Karpas-422 (cell line): Measurements from ENCODE around the gene DIAPH3. TPM values are rescaled to one million over a fixed set of nuclear protein-coding genes. Genes with fewer than 3 reads are reported as not detected.
A peak's percentile ranks its signal among the peaks of the same experiment; 100 is the strongest.

Experiments
- DNase-seq: peaks from one replicate; pipeline ENCODE4 v3.0.0-alpha.2; 2015
- H2AFZ ChIP-seq: fragments of 200-600 bp; sonication (generic); 2 replicates; pipeline ENCODE4 v1.6.1; 2014; ENCODE audit warnings: antibody characterized with exemption, low read length, mixed read lengths
- H3K27ac ChIP-seq: fragments of 200-600 bp; sonication (generic); 2 replicates; pipeline ENCODE4 v1.5.1; 2014; ENCODE audit warnings: mild to moderate bottlenecking, low read length, moderate library complexity
- H3K27me3 ChIP-seq: fragments of 200-600 bp; sonication (generic); 2 replicates; pipeline ENCODE4 v1.6.1; 2014; ENCODE audit warnings: low read length, mixed read lengths
- H3K36me3 ChIP-seq: fragments of 200-600 bp; sonication (generic); 2 replicates; pipeline ENCODE4 v1.6.1; 2014; ENCODE audit warnings: low read length, mixed read lengths; ENCODE audit not compliant: insufficient read depth
- H3K4me1 ChIP-seq: fragments of 200-600 bp; sonication (generic); 2 replicates; pipeline ENCODE4 v1.6.1; 2014; ENCODE audit warnings: mild to moderate bottlenecking, low read length, mixed read lengths
- H3K4me2 ChIP-seq: fragments of 200-600 bp; sonication (generic); 2 replicates; pipeline ENCODE4 v1.6.1; 2014; ENCODE audit warnings: low read length, low read depth, mild to moderate bottlenecking; ENCODE audit not compliant: poor library complexity, severe bottlenecking
- H3K4me3 ChIP-seq: fragments of 200-600 bp; sonication (generic); 2 replicates; pipeline ENCODE4 v1.5.1; 2014; ENCODE audit warnings: mild to moderate bottlenecking, antibody characterized with exemption, low read length, mixed read lengths
- H3K79me2 ChIP-seq: fragments of 200-600 bp; sonication (generic); 2 replicates; pipeline ENCODE4 v1.6.1; 2014; ENCODE audit warnings: mild to moderate bottlenecking, low read length, mixed read lengths
- H3K9ac ChIP-seq: fragments of 200-600 bp; sonication (generic); 2 replicates; pipeline ENCODE4 v1.6.0; 2014; ENCODE audit warnings: low read length
- H3K9me2 ChIP-seq: fragments of 200-600 bp; sonication (generic), shearing (Covaris generic); replicated peaks from 2 replicates; pipeline ENCODE4 v1.6.0; 2014; ENCODE audit warnings: mild to moderate bottlenecking, low read length, moderate library complexity; ENCODE audit not compliant: insufficient read depth
- H3K9me3 ChIP-seq: fragments of 300-700, 200-600 bp; sonication (generic); 2 replicates; pipeline ENCODE4 v1.6.1; 2014; ENCODE audit warnings: low read length, mixed read lengths
- H4K20me1 ChIP-seq: fragments of 200-600 bp; sonication (generic); 2 replicates; pipeline ENCODE4 v1.6.1; 2014; ENCODE audit warnings: mild to moderate bottlenecking, antibody characterized with exemption, low read length, low read depth; ENCODE audit not compliant: insufficient read depth
- total RNA-seq: library from RNA; depleted of rRNA; stranded (reverse); fragments of >200 nt; shearing (Covaris generic); gene quantifications from 2 replicates; pipeline ENCODE4 v1.2.3, GENCODE V29; 2014; ENCODE audit warnings: low replicate concordance

DIAPH3 gene
- total RNA-seq, 1 experiment from 2014 or later: 10.0 TPM

GRCh38 chr13:59915252-59915651 is 248.5 kb downstream of the DIAPH3 start:
- Histone ChIP-seq H3K79me2 (no peaks in the 10 kb centered on the region), H2AFZ (no peak overlapping the region), H3K4me1 (peaks cover 8% of the 10 kb centered on the region; the same call in 1 of the 2 replicates), H3K9me2 (no peaks in the 10 kb centered on the region), H4K20me1 (no peaks in the 10 kb centered on the region), H3K9me3 (no peaks in the 10 kb centered on the region), H3K27ac (no peak overlapping the region), H3K4me2 (no peak overlapping the region), H3K36me3 (no peaks in the 10 kb centered on the region), H3K27me3 (no peaks in the 10 kb centered on the region), H3K9ac (no peak overlapping the region), H3K4me3 (no peak overlapping the region)
- DNase-seq: no peak

GRCh38 chr13:59914556-59914955 is 249.2 kb downstream of the DIAPH3 start:
- Histone ChIP-seq H3K27ac (no peak overlapping the region), H3K9me2 (no peaks in the 10 kb centered on the region), H3K36me3 (no peaks in the 10 kb centered on the region)

DNA sequence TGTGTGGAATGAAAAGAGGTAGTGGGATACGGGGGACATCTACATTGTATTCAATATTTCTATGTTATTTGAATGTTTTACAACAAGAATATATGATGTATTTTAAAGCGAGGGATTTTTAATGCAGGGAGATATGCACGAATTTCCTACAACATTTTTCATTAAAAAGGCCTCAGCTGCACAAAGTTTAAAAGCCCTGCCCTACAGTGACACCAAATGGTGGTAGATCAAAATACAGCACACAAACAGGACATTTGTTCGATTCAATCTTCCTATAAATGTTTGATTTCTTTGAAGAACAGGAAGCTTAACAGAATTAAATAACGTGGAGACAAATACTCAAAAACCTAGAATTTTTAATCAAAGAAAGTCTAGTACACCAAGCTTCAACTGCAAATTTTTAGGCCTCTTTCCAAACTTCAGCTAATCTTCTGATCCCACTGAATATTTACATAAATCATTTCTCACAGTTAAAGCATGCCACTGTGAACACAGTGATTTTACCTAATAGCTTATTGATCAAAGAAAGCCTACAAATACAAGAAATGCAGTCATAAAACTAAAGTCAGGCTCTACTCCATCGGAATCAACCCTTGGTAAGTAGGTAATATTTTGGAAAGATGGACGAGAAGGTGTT is 257.2 kb downstream of the DIAPH3 start:
- DNase-seq: peak; percentile 73

More at GRCh38 chr13:59914556-59914955, 249.2 kb downstream of the DIAPH3 start:
- no peak overlapping the region for H2AFZ ChIP-seq
- no peaks in the 10 kb centered on the region for H3K9me3 ChIP-seq
- no peaks in the 10 kb centered on the region for H3K27me3 ChIP-seq
- peaks cover 8% of the 10 kb centered on the region; the same call in 1 of the 2 replicates for H3K4me1 ChIP-seq
- no peak overlapping the region for H3K4me3 ChIP-seq
- no peaks in the 10 kb centered on the region for H3K79me2 ChIP-seq
- no peaks in the 10 kb centered on the region for H4K20me1 ChIP-seq
- DNase-seq: no peak
- no peak overlapping the region for H3K4me2 ChIP-seq
- H3K9ac ChIP-seq: no peak overlapping the region

GRCh38 chr13:59901191-59901590 is 262.5 kb downstream of the DIAPH3 start:
- Histone ChIP-seq H3K79me2 (no peaks in the 10 kb centered on the region), H3K9ac (no peak overlapping the region), H3K9me2 (no peaks in the 10 kb centered on the region)

More for the DNA sequence above, 257.2 kb downstream of the DIAPH3 start:
- no peaks in the 10 kb centered on the region for H3K27me3 ChIP-seq
- no peak overlapping the region for H3K27ac ChIP-seq
- no peak overlapping the region for H3K4me2 ChIP-seq
- H3K9me2 ChIP-seq: no peaks in the 10 kb centered on the region
- no peak overlapping the region for H2AFZ ChIP-seq
- no peaks in the 10 kb centered on the region for H3K79me2 ChIP-seq
- no peaks in the 10 kb centered on the region for H3K36me3 ChIP-seq
- peaks cover 9% of the 10 kb centered on the region for H3K4me1 ChIP-seq
- no peaks in the 10 kb centered on the region for H3K9me3 ChIP-seq
- no peak overlapping the region for H3K9ac ChIP-seq
- no peaks in the 10 kb centered on the region for H4K20me1 ChIP-seq
- H3K4me3 ChIP-seq: no peak overlapping the region

GRCh38 chr13:59898066-59898465 is 265.7 kb downstream of the DIAPH3 start:
- Histone ChIP-seq H3K4me2 (no peak overlapping the region), H3K9me3 (no peaks in the 10 kb centered on the region), H2AFZ (no peak overlapping the region), H4K20me1 (no peaks in the 10 kb centered on the region), H3K4me3 (no peak overlapping the region), H3K27me3 (no peaks in the 10 kb centered on the region), H3K9ac (no peak overlapping the region), H3K36me3 (no peaks in the 10 kb centered on the region), H3K9me2 (no peaks in the 10 kb centered on the region), H3K79me2 (no peaks in the 10 kb centered on the region), H3K4me1 (peaks cover 11% of the 10 kb centered on the region), H3K27ac (no peak overlapping the region)
- DNase-seq: no peak

More at GRCh38 chr13:59901191-59901590, 262.5 kb downstream of the DIAPH3 start:
- Histone ChIP-seq H3K27me3 (no peaks in the 10 kb centered on the region), H3K9me3 (no peaks in the 10 kb centered on the region), H3K36me3 (no peaks in the 10 kb centered on the region), H3K4me1 (peaks cover 14% of the 10 kb centered on the region), H3K4me3 (no peak overlapping the region), H2AFZ (no peak overlapping the region), H4K20me1 (no peaks in the 10 kb centered on the region), H3K4me2 (no peak overlapping the region), H3K27ac (no peak overlapping the region)
- DNase-seq: no peak

DNA sequence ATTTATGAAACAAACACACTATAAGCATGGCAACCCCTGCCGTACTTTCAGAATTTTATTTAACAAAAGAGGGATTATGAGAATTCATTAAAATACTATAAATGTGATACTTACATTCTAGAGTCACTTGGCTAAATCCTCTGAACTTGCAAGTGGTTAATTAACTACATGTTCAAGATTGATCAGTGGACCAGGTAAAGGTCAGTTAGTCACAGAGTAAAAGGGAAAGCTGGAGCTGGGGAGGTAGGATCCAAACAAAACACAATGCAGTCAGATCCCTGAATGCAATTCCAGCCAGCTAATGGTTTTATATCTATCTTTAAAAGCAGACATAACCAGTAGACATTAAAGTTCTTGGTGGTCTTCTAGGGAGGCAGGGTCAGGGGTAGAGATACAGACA is 270.5 kb downstream of the DIAPH3 start:
- H3K9me2 ChIP-seq: no peaks in the 10 kb centered on the region
- no peaks in the 10 kb centered on the region for H3K36me3 ChIP-seq
- DNase-seq: no peak

DNA sequence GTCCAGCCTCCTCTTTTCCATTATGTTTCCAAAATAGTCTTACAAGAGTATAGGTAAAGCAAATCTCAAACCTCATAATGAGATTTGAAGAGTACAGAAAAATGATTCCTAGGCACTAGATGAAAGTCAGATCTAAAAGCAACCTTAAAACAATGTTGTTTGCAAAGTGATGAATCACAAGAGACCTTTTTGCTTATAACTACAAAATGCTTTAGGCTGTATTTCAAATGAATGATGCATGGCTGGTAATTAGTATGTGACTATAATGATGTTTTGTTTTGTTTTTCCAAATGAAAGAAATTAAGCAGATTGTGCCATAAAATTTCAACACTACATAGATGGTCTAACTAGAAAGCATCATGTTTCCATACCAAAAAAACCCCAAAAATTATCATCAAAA is 272.7 kb downstream of the DIAPH3 start:
- no peaks in the 10 kb centered on the region for H3K9me2 ChIP-seq
- no peaks in the 10 kb centered on the region for H3K36me3 ChIP-seq
- no peak overlapping the region for H3K27ac ChIP-seq
- no peaks in the 10 kb centered on the region for H3K9me3 ChIP-seq
- H3K9ac ChIP-seq: no peak overlapping the region
- no peak overlapping the region for H3K4me2 ChIP-seq
- 0 out of 2 replicates have a peak, but pooled peaks cover 3% of the 10 kb centered on the region for H3K79me2 ChIP-seq
- no peaks in the 10 kb centered on the region for H4K20me1 ChIP-seq
- DNase-seq: no peak
- no peak overlapping the region for H2AFZ ChIP-seq
- no peaks in the 10 kb centered on the region for H3K27me3 ChIP-seq
- 0 out of 2 replicates have a peak, but pooled peaks cover 2% of the 10 kb centered on the region for H3K4me1 ChIP-seq
- no peak overlapping the region for H3K4me3 ChIP-seq

More for the DNA sequence above, 270.5 kb downstream of the DIAPH3 start:
- Histone ChIP-seq H3K4me3 (no peak overlapping the region), H3K79me2 (0 out of 2 replicates have a peak, but pooled peaks cover 3% of the 10 kb centered on the region), H3K9me3 (no peaks in the 10 kb centered on the region), H3K27ac (no peak overlapping the region), H3K4me2 (no peak overlapping the region), H4K20me1 (no peaks in the 10 kb centered on the region), H3K4me1 (0 out of 2 replicates have a peak, but pooled peaks cover 2% of the 10 kb centered on the region), H2AFZ (no peak overlapping the region), H3K27me3 (no peaks in the 10 kb centered on the region), H3K9ac (no peak overlapping the region)

DNA sequence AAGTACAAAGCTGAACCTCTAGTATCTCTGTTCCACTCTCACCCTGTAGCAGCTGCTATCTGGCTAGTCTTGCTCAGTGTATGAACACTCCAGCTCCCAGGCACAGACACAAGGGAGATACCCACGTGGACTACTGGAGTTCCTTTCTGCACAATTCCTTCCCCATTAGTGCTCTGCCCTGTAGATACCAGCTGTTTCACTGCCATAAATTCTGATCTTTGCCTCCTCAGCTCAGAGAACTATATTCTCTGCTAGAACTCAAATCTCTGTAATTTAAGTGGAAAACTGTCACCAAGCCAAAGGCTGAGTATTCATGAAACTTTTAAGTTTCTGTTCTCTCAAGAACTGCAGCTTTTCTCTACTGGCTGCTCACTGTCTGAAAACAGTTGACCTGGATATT is 273.7 kb downstream of the DIAPH3 start:
- H3K9me3 ChIP-seq: no peaks in the 10 kb centered on the region
- H3K27ac ChIP-seq: no peak overlapping the region
- no peak for DNase-seq
- no peaks in the 10 kb centered on the region for H4K20me1 ChIP-seq
- no peak overlapping the region for H3K9ac ChIP-seq
- no peak overlapping the region for H3K4me3 ChIP-seq
- H3K27me3 ChIP-seq: no peaks in the 10 kb centered on the region
- H3K4me2 ChIP-seq: no peak overlapping the region
- no peaks in the 10 kb centered on the region for H3K9me2 ChIP-seq
- H3K4me1 ChIP-seq: 0 out of 2 replicates have a peak, but pooled peaks cover 2% of the 10 kb centered on the region
- no peak overlapping the region for H2AFZ ChIP-seq
- 0 out of 2 replicates have a peak, but pooled peaks cover 3% of the 10 kb centered on the region for H3K79me2 ChIP-seq
- no peaks in the 10 kb centered on the region for H3K36me3 ChIP-seq
